ENCODE data around the gene SLC25A34. TPM values are rescaled to one million over a fixed set of nuclear protein-coding genes. Genes with fewer than 3 reads are reported as not detected.

The SLC25A34 gene
- total and polyA plus RNA-seq, 7 experiments from 2014 or later, result 0.08 to 4.6 (median 2.0) TPM; not detected in 1

DNA sequence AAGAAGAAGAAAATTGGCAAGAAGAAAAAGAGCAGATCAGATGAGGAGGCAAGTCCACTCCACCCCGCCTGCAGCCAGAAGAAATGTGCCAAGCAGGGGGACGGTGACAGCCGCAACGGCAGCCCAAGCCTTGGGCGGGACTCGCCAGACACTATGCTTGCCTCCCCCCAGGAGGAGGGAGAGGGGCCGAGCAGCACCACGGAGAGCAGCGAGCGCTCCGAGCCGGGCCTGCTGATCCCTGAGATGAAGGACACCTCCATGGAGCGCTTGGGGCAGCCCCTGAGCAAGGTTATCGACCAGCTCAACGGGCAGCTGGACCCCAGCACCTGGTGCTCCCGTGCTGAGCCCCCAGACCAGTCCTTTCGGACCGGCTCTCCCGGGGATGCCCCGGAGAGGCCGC is 9.0 kb upstream of the SLC25A34 start:
- peaks cover 0 to 31% (median 3%) of the 10 kb centered on the region in 5 donors for H3K36me3 Mint-ChIP-seq
- Histone ChIP-seq H3K36me3 (ENCODE audit: control insufficient read depth in 2 of 3, insufficient read depth in 3 of 3, low read length in 3 of 3) (peaks cover 0 to 92% (median 7%) of the 10 kb centered on the region in 3 experiments), H3K27me3 (ENCODE audit: control insufficient read depth in 2 of 2, insufficient read depth in 2 of 2, low read length in 2 of 2) (no peaks in the 10 kb centered on the region), H3K9me3 (ENCODE audit: control insufficient read depth in 2 of 3, low read length in 3 of 3) (no peaks in the 10 kb centered on the region), H3K4me3 (ENCODE audit: low read length) (no peak overlapping the region), H3K4me1 (ENCODE audit: control insufficient read depth in 2 of 2, insufficient read depth in 2 of 2, low read length in 2 of 2) (no peaks in the 10 kb centered on the region), H3K27ac (ENCODE audit: low read depth, low read length) (no peak overlapping the region)
- H3K4me3 Mint-ChIP-seq, result no peak overlapping the region
- no peak overlapping the region for H3K27ac Mint-ChIP-seq
- H3K27me3 Mint-ChIP-seq, result no peaks in the 10 kb centered on the region
- H3K9me3 Mint-ChIP-seq, result no peaks in the 10 kb centered on the region
- DNase-seq, result no peak
- intact Hi-C loops (cut with micrococcal nuclease), result no loop called here
- ATAC-seq, result no peak
- H3K4me1 Mint-ChIP-seq, result no peaks in the 10 kb centered on the region
- POLR2A ChIA-PET, result no interaction called here
- CTCF ChIA-PET, result no interaction called here

DNA sequence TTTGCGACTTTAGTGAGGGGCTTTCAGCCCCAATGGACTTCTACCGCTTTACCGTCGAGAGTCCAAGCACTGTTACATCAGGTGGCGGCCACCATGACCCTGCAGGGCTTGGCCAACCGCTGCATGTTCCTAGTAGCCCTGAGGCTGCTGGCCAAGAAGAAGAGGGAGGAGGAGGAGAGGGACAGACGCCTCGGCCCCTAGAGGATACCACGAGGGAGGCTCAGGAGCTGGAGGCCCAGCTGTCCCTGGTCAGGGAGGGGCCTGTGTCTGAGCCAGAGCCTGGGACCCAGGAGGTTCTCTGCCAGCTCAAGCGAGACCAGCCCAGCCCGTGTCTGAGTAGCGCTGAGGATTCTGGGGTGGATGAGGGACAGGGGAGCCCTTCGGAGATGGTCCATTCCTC is 8.6 kb upstream of the SLC25A34 start:
- CTCF ChIA-PET, result no interaction called here
- Histone ChIP-seq H3K4me1 (ENCODE audit: control insufficient read depth in 2 of 2, insufficient read depth in 2 of 2, low read length in 2 of 2) (no peaks in the 10 kb centered on the region), H3K27me3 (ENCODE audit: control insufficient read depth in 2 of 2, insufficient read depth in 2 of 2, low read length in 2 of 2) (no peaks in the 10 kb centered on the region), H3K9me3 (ENCODE audit: control insufficient read depth in 2 of 3, low read length in 3 of 3) (no peaks in the 10 kb centered on the region), H3K27ac (ENCODE audit: low read depth, low read length) (no peak overlapping the region), H3K4me3 (ENCODE audit: low read length) (no peak overlapping the region), H3K36me3 (ENCODE audit: control insufficient read depth in 2 of 3, insufficient read depth in 3 of 3, low read length in 3 of 3) (peaks cover 0 to 93% (median 7%) of the 10 kb centered on the region in 3 experiments)
- no peaks in the 10 kb centered on the region for H3K9me3 Mint-ChIP-seq
- ATAC-seq, result no peak
- H3K36me3 Mint-ChIP-seq, result peaks cover 0 to 33% (median 3%) of the 10 kb centered on the region in 5 donors
- no peak overlapping the region for H3K4me3 Mint-ChIP-seq
- peak overlapping the region in 1 of 9 donors; percentile 1 for H3K27ac Mint-ChIP-seq
- DNase-seq, result no peak
- POLR2A ChIA-PET, result no interaction called here
- no peaks in the 10 kb centered on the region for H3K4me1 Mint-ChIP-seq
- intact Hi-C loops (cut with micrococcal nuclease), result no loop called here
- no peaks in the 10 kb centered on the region for H3K27me3 Mint-ChIP-seq

DNA sequence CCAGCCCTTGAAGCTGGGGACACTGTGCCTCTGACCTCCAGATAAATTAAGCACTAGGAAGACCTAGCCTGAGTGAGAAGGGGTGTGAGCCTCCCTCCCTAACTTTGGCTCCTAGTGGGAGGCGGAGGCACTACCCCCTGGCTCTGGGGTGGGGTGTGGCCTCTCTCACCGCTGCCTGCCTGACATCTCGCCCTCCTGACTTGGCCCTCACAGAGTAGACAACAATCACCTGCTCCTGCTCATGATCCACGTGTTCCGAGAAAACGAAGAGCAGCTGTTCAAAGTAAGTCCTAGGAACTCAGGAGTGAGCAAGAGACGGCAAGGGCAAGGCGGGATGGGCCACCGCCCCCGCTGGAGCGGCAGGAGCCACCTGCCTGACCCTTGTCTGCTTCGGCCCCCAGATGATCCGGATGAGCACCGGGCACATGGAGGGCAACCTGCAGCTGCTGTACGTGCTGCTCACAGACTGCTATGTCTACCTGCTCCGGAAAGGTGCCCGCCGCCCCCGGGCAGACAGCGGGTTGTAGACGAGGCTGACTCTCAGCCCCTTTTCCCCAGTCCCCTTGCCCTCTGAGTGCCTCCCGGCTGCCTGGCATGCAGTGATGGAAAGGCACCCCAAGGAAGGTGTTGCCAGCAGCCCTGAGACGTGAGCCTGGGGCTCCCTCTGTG is 8.1 kb upstream of the SLC25A34 start:
- no peak overlapping the region for H3K27ac ChIP-seq (ENCODE audit: low read depth, low read length)
- H3K4me1 ChIP-seq (ENCODE audit: control insufficient read depth in 2 of 2, insufficient read depth in 2 of 2, low read length in 2 of 2), result no peaks in the 10 kb centered on the region
- no peak for DNase-seq
- no peak overlapping the region for H3K27ac Mint-ChIP-seq
- no peaks in the 10 kb centered on the region for H3K27me3 Mint-ChIP-seq
- ATAC-seq, result no peak
- no peaks in the 10 kb centered on the region for H3K4me1 Mint-ChIP-seq
- H3K4me3 ChIP-seq (ENCODE audit: low read length), result no peak overlapping the region
- no peak overlapping the region for H3K4me3 Mint-ChIP-seq
- no peaks in the 10 kb centered on the region for H3K27me3 ChIP-seq (ENCODE audit: control insufficient read depth in 2 of 2, insufficient read depth in 2 of 2, low read length in 2 of 2)
- H3K9me3 ChIP-seq (ENCODE audit: control insufficient read depth in 2 of 3, low read length in 3 of 3), result no peaks in the 10 kb centered on the region
- ChIA-PET CTCF (no interaction called here), POLR2A (no interaction called here)
- no peaks in the 10 kb centered on the region for H3K9me3 Mint-ChIP-seq
- peaks cover 0 to 94% (median 7%) of the 10 kb centered on the region in 3 experiments for H3K36me3 ChIP-seq (ENCODE audit: control insufficient read depth in 2 of 3, insufficient read depth in 3 of 3, low read length in 3 of 3)
- intact Hi-C loops (cut with micrococcal nuclease), result no loop called here
- peaks cover 0 to 28% (median 0%) of the 10 kb centered on the region in 5 donors for H3K36me3 Mint-ChIP-seq

- Mint-ChIP-seq H3K4me3 (no peak overlapping the region), H3K9me3 (no peaks in the 10 kb centered on the region), H3K27me3 (no peaks in the 10 kb centered on the region), H3K36me3 (peaks cover 0 to 34% (median 0%) of the 10 kb centered on the region in 5 donors), H3K27ac (peak overlapping the region in 1 of 9 donors; percentile 51), H3K4me1 (no peaks in the 10 kb centered on the region)
- ATAC-seq, result no peak
- intact Hi-C loops (cut with micrococcal nuclease), result no loop called here
- peaks cover 0 to 95% (median 7%) of the 10 kb centered on the region in 3 experiments for H3K36me3 ChIP-seq (ENCODE audit: control insufficient read depth in 2 of 3, insufficient read depth in 3 of 3, low read length in 3 of 3)
- no peak overlapping the region for H3K4me3 ChIP-seq (ENCODE audit: low read length)
- H3K9me3 ChIP-seq (ENCODE audit: control insufficient read depth in 2 of 3, low read length in 3 of 3), result no peaks in the 10 kb centered on the region
- H3K4me1 ChIP-seq (ENCODE audit: control insufficient read depth in 2 of 2, insufficient read depth in 2 of 2, low read length in 2 of 2), result no peaks in the 10 kb centered on the region
- CTCF ChIA-PET, result no interaction called here
- no peak overlapping the region for H3K27ac ChIP-seq (ENCODE audit: low read depth, low read length)
- no peaks in the 10 kb centered on the region for H3K27me3 ChIP-seq (ENCODE audit: control insufficient read depth in 2 of 2, insufficient read depth in 2 of 2, low read length in 2 of 2)
- POLR2A ChIA-PET, result no interaction called here
- no peak for DNase-seq
Observed at GRCh38 chr1:15728937-15729657, 7.0 kb upstream of the SLC25A34 start.

GRCh38 chr1:15730423-15730822 is 5.6 kb upstream of the SLC25A34 start:
- H3K4me3 Mint-ChIP-seq, result no peak overlapping the region
- CTCF ChIA-PET, result no interaction called here
- Histone ChIP-seq H3K27ac (ENCODE audit: low read depth, low read length) (no peak overlapping the region), H3K27me3 (ENCODE audit: control insufficient read depth in 2 of 2, insufficient read depth in 2 of 2, low read length in 2 of 2) (no peaks in the 10 kb centered on the region), H3K36me3 (ENCODE audit: control insufficient read depth in 2 of 3, insufficient read depth in 3 of 3, low read length in 3 of 3) (peaks cover 0 to 94% (median 7%) of the 10 kb centered on the region in 3 experiments), H3K9me3 (ENCODE audit: control insufficient read depth in 2 of 3, low read length in 3 of 3) (no peaks in the 10 kb centered on the region), H3K4me3 (ENCODE audit: low read length) (no peak overlapping the region), H3K4me1 (ENCODE audit: control insufficient read depth in 2 of 2, insufficient read depth in 2 of 2, low read length in 2 of 2) (no peaks in the 10 kb centered on the region)
- DNase-seq (no peak), ATAC-seq (no peak)
- peaks cover 0 to 34% (median 0%) of the 10 kb centered on the region in 5 donors for H3K36me3 Mint-ChIP-seq
- H3K27me3 Mint-ChIP-seq, result no peaks in the 10 kb centered on the region
- POLR2A ChIA-PET, result no interaction called here
- intact Hi-C loops (cut with micrococcal nuclease), result no loop called here
- H3K27ac Mint-ChIP-seq, result no peak overlapping the region
- H3K9me3 Mint-ChIP-seq, result no peaks in the 10 kb centered on the region
- no peaks in the 10 kb centered on the region for H3K4me1 Mint-ChIP-seq

DNA sequence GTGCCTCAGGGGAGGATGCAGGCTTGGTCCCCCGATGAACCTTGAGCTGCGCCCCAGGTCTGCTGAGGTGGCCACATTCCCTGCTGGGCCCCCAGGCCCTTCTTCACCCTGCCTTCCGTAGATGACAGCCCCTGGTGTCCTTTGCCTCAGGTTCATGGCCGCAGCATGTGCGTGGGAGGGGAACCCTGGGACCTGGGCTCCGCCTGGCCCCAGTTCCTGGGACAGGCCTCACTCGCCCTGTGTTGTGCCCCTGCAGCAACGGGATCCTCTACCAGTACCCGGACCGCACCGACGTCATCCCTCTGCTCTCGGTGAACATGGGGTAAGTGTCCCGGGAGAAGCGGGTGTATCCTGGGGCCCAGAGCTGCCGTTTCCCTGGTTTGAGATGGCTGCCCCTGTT is 5.1 kb upstream of the SLC25A34 start:
- H3K4me3 Mint-ChIP-seq, result no peak overlapping the region
- ChIA-PET CTCF (no interaction called here), POLR2A (no interaction called here)
- Histone ChIP-seq H3K27me3 (ENCODE audit: control insufficient read depth in 2 of 2, insufficient read depth in 2 of 2, low read length in 2 of 2) (no peaks in the 10 kb centered on the region), H3K36me3 (ENCODE audit: control insufficient read depth in 2 of 3, insufficient read depth in 3 of 3, low read length in 3 of 3) (peaks cover 0 to 89% (median 7%) of the 10 kb centered on the region in 3 experiments), H3K27ac (ENCODE audit: low read depth, low read length) (no peak overlapping the region), H3K4me3 (ENCODE audit: low read length) (no peak overlapping the region), H3K4me1 (ENCODE audit: control insufficient read depth in 2 of 2, insufficient read depth in 2 of 2, low read length in 2 of 2) (no peaks in the 10 kb centered on the region), H3K9me3 (ENCODE audit: control insufficient read depth in 2 of 3, low read length in 3 of 3) (no peaks in the 10 kb centered on the region)
- peaks cover 0 to 31% (median 0%) of the 10 kb centered on the region in 5 donors for H3K36me3 Mint-ChIP-seq
- intact Hi-C loops (cut with micrococcal nuclease), result no loop called here
- no peaks in the 10 kb centered on the region for H3K9me3 Mint-ChIP-seq
- no peaks in the 10 kb centered on the region for H3K27me3 Mint-ChIP-seq
- DNase-seq, result no peak
- H3K4me1 Mint-ChIP-seq, result no peaks in the 10 kb centered on the region
- no peak overlapping the region for H3K27ac Mint-ChIP-seq
- no peak for ATAC-seq

All from naive thymus-derived CD4-positive, alpha-beta T cell (primary cell).